BE2C (cell line): ENCODE results near the gene PELO.
"Not testable (repeated sequence)": the region's sequence is repeated elsewhere in the genome, so short reads cannot be mapped to it uniquely, and the experiment has no call there.

Source experiments
- DNase-seq: peaks from one replicate; pipeline ENCODE4 v3.0.0-alpha.2; 2020
- H3K27me3 ChIP-seq: fragments of 250-450 bp; sonication (Bioruptor Pico); 2 replicates; pipeline ENCODE4 v1.5.1; 2020; ENCODE audit warnings: mild to moderate bottlenecking
- H3K36me3 ChIP-seq: fragments of 250-450 bp; sonication (Bioruptor Pico); 2 replicates; pipeline ENCODE4 v1.5.1; 2020; ENCODE audit warnings: mild to moderate bottlenecking
- H3K4me1 ChIP-seq: fragments of 250-450 bp; sonication (Bioruptor Pico); 2 replicates; pipeline ENCODE4 v1.5.1; 2020
- H3K4me3 ChIP-seq: 2 replicates; pipeline ENCODE4 v1.5.1; 2011; ENCODE audit warnings: low read depth, low read length
- H3K9me3 ChIP-seq: fragments of 250-450 bp; sonication (Bioruptor Pico); 2 replicates; pipeline ENCODE4 v1.5.1; 2020
- CTCF ChIP-seq: IDR thresholded peaks from 2 replicates; pipeline ENCODE4 v1.5.1; 2012; ENCODE audit warnings: mild to moderate bottlenecking, low read depth, low read length

The PELO gene

GRCh38 chr5:52810426-52810825 is 22.7 kb downstream of the PELO start:
- H3K4me3 ChIP-seq, result no peak overlapping the region
- H3K36me3 ChIP-seq, result peaks cover 13% of the 10 kb centered on the region
- no peaks in the 10 kb centered on the region for H3K27me3 ChIP-seq
- H3K9me3 ChIP-seq, result no peaks in the 10 kb centered on the region
- H3K4me1 ChIP-seq, result peaks cover 13% of the 10 kb centered on the region
- no peak for TF ChIP-seq CTCF
- DNase-seq, result no peak

GRCh38 chr5:52811067-52811749 is 23.5 kb downstream of the PELO start:
- no peaks in the 10 kb centered on the region for H3K9me3 ChIP-seq
- H3K4me3 ChIP-seq, result no peak overlapping the region
- H3K36me3 ChIP-seq, result peaks cover 5% of the 10 kb centered on the region
- no peak for TF ChIP-seq CTCF
- peaks cover 9% of the 10 kb centered on the region for H3K4me1 ChIP-seq
- no peaks in the 10 kb centered on the region for H3K27me3 ChIP-seq
- no peak for DNase-seq

- no peaks in the 10 kb centered on the region for H3K27me3 ChIP-seq
- H3K9me3 ChIP-seq, result no peaks in the 10 kb centered on the region
- no peak for TF ChIP-seq CTCF
- no peaks in the 10 kb centered on the region for H3K36me3 ChIP-seq
- no peak overlapping the region for H3K4me3 ChIP-seq
- H3K4me1 ChIP-seq, result peaks cover 9% of the 10 kb centered on the region
- DNase-seq, result no peak
These were observed 26.8 kb downstream of the PELO start for GRCh38 chr5:52814352-52815148.

- Histone ChIP-seq H3K9me3 (no peaks in the 10 kb centered on the region), H3K4me3 (no peak overlapping the region), H3K4me1 (peaks cover 17% of the 10 kb centered on the region), H3K36me3 (no peaks in the 10 kb centered on the region), H3K27me3 (no peaks in the 10 kb centered on the region)
- no peak for DNase-seq
- no peak for TF ChIP-seq CTCF
These were observed 30.1 kb downstream of the PELO start for GRCh38 chr5:52817818-52818217.

GRCh38 chr5:52818360-52818759 is 30.6 kb downstream of the PELO start:
- Histone ChIP-seq H3K36me3 (no peaks in the 10 kb centered on the region), H3K4me1 (peaks cover 19% of the 10 kb centered on the region), H3K27me3 (no peaks in the 10 kb centered on the region), H3K9me3 (no peaks in the 10 kb centered on the region), H3K4me3 (no peak overlapping the region)
- no peak for TF ChIP-seq CTCF
- no peak for DNase-seq

- peaks cover 19% of the 10 kb centered on the region for H3K4me1 ChIP-seq
- not testable (repeated sequence) for H3K27me3 ChIP-seq, H3K9me3 ChIP-seq, H3K36me3 ChIP-seq, DNase-seq, H3K4me3 ChIP-seq
These were observed 31.1 kb downstream of the PELO start for GRCh38 chr5:52818807-52819206.
